ENCODE results near the gene TBCCD1. TPM values are rescaled to one million over a fixed set of nuclear protein-coding genes. Genes with fewer than 3 reads are reported as not detected.

Gene TBCCD1
- total and polyA plus RNA-seq, 2 donors (not counting 3 experiments of a cell fraction or from before 2014, with no cell fraction given), result 16.5 to 16.6 TPM

DNA sequence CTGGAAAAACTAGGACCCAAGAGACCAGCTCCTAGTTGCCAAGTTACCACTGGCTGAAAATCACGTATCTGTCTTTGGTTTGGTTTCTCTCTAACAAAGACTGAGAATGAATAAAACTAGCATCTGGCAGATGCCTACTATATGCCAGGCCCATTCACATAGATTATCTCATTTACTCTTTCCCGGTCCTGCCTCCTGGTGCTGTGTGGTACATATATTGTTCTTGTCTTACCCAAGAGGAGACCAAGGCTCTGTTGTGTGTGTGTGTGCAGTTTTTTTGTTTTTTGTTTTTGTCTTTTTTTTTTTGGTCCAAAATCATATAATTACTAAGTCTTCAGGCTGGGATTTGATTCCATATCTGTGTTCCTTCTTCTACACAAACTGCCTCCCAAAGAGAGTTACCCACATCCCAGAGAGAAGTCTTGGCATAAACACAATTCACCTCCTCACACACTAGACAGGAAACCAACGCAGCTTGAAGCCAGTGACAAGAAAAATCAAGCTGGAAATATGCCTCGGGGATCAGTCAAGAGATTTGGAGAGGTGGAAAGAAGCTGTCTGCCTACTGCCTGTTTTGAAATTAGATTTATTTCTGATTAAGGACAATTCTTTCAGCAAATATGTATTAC is 46.6 kb upstream of the TBCCD1 start:
- H3K36me3 ChIP-seq (ENCODE audit: control insufficient read depth in 2 of 2, extremely low read depth in 1 of 2, insufficient read depth in 2 of 2, low read length in 2 of 2), result no peaks in the 10 kb centered on the region
- FAIRE-seq (no peak), DNase-seq (ENCODE audit: low read depth, low spot score) (no peak)
- no peak overlapping the region for H3K9ac ChIP-seq (replicated peaks; ENCODE audit: extremely low read depth, insufficient read depth, low read length)
- H3K4me1 ChIP-seq (ENCODE audit: control insufficient read depth, extremely low read depth, insufficient read depth, low read length), result peaks cover 5% of the 10 kb centered on the region
- H2AFZ ChIP-seq (ENCODE audit: low read depth, low read length), result no peak overlapping the region
- BruUV-seq (replicated peaks), result no TSS peak
- CTCF ChIA-PET, result interaction anchor here (0.9 to 6.1 kb wide), 21 partner anchors 8 to 636 kb away, joined by 3 to 195 read pairs (median 6); no protein-coding TSS in a partner anchor
- dilution Hi-C loops (cut with MboI; ENCODE audit: extremely low pct_ligation_motif_present, low sequenced_read_pairs), result no loop called here
- H3K27me3 ChIP-seq (ENCODE audit: control insufficient read depth in 2 of 2, insufficient read depth in 2 of 2, low read length in 2 of 2), result peaks cover 5 to 19% of the 10 kb centered on the region in 2 experiments
- no peaks in the 10 kb centered on the region for H3K79me2 ChIP-seq (ENCODE audit: control insufficient read depth, insufficient read depth, low read length)
- no peak overlapping the region for H3K27ac ChIP-seq (ENCODE audit: insufficient read depth, low read depth, low read length)
- no peak overlapping the region for H3K4me3 ChIP-seq (replicated peaks in 1 of 3; ENCODE audit: insufficient read depth in 1 of 3, low read depth in 1 of 3, low read length in 3 of 3)
- no peak overlapping the region for H3K4me2 ChIP-seq (ENCODE audit: insufficient read depth, low read length)
- no peak for TF ChIP-seq MYC (IDR thresholded peaks at IDR 0.05; ENCODE audit: low read depth, low read length)
- TF ChIP-seq, protein P1, sequence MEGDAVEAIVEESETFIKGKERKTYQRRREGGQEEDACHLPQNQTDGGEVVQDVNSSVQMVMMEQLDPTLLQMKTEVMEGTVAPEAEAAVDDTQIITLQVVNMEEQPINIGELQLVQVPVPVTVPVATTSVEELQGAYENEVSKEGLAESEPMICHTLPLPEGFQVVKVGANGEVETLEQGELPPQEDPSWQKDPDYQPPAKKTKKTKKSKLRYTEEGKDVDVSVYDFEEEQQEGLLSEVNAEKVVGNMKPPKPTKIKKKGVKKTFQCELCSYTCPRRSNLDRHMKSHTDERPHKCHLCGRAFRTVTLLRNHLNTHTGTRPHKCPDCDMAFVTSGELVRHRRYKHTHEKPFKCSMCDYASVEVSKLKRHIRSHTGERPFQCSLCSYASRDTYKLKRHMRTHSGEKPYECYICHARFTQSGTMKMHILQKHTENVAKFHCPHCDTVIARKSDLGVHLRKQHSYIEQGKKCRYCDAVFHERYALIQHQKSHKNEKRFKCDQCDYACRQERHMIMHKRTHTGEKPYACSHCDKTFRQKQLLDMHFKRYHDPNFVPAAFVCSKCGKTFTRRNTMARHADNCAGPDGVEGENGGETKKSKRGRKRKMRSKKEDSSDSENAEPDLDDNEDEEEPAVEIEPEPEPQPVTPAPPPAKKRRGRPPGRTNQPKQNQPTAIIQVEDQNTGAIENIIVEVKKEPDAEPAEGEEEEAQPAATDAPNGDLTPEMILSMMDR (IDR thresholded peaks at IDR 0.05; ENCODE audit: extremely low read depth in 1 of 2, insufficient read depth in 1 of 2, low read depth in 1 of 2, low read length in 2 of 2), result no peak
- no peak for TF ChIP-seq EZH2 (IDR thresholded peaks at IDR 0.05; ENCODE audit: borderline replicate concordance, low read depth, low read length, severe bottlenecking)
- TF ChIP-seq, protein P2, sequence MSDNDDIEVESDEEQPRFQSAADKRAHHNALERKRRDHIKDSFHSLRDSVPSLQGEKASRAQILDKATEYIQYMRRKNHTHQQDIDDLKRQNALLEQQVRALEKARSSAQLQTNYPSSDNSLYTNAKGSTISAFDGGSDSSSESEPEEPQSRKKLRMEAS (IDR thresholded peaks at IDR 0.05; ENCODE audit: insufficient read depth, insufficient read length), result no peak
- POLR2A ChIA-PET, result interaction anchor here (0.7 kb wide), 1 partner anchor 631 kb away, joined by 4 read pairs; no protein-coding TSS in a partner anchor
- intact Hi-C loops (cut with micrococcal nuclease), result loop anchor here (10.0 kb wide), 1 partner anchor 551 kb away; no protein-coding TSS in a partner anchor
- H3K9me1 ChIP-seq (replicated peaks; ENCODE audit: control insufficient read depth, extremely low read depth, insufficient read depth, low read length), result no peaks in the 10 kb centered on the region
- H3K9me3 ChIP-seq (replicated peaks; ENCODE audit: control insufficient read depth, insufficient read depth, low read length), result no peaks in the 10 kb centered on the region
- H4K20me1 ChIP-seq (replicated peaks; ENCODE audit: control insufficient read depth, extremely low read depth, insufficient read depth, low read length), result no peaks in the 10 kb centered on the region
